ENCODE data around the gene DXO. TPM values are rescaled to one million over a fixed set of nuclear protein-coding genes. Genes with fewer than 3 reads are reported as not detected.

The DXO gene
- total and polyA plus RNA-seq, 2 of the 13 experiments (the other 11 are each of a cell fraction or from before 2014, with no cell fraction given): 18.6 to 26.2 TPM

- no peak for TF ChIP-seq ZNF672 (CRISPR knock-in tag; IDR thresholded peaks at IDR 0.05)
- TF ChIP-seq ZNF512B (CRISPR knock-in tag; IDR thresholded peaks at IDR 0.05; ENCODE audit: borderline replicate concordance): no peak
- peak in 1 of 2 experiments; percentile 51; a peak in 1 of 4 replicates for TF ChIP-seq ATF4 (CRISPR knock-in tag; IDR thresholded peaks at IDR 0.05)
- TF ChIP-seq, protein P1, sequence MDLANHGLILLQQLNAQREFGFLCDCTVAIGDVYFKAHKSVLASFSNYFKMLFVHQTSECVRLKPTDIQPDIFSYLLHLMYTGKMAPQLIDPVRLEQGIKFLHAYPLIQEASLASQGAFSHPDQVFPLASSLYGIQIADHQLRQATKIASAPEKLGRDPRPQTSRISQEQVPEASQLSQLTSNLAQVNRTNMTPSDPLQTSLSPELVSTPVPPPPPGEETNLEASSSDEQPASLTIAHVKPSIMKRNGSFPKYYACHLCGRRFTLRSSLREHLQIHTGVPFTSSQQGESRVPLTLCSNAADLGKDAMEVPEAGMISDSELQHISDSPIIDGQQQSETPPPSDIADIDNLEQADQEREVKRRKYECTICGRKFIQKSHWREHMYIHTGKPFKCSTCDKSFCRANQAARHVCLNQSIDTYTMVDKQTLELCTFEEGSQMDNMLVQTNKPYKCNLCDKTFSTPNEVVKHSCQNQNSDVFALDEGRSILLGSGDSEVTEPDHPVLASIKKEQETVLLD (CRISPR knock-in tag; IDR thresholded peaks at IDR 0.05; ENCODE audit: low read depth): peak; percentile 90
- TF ChIP-seq, protein P2, sequence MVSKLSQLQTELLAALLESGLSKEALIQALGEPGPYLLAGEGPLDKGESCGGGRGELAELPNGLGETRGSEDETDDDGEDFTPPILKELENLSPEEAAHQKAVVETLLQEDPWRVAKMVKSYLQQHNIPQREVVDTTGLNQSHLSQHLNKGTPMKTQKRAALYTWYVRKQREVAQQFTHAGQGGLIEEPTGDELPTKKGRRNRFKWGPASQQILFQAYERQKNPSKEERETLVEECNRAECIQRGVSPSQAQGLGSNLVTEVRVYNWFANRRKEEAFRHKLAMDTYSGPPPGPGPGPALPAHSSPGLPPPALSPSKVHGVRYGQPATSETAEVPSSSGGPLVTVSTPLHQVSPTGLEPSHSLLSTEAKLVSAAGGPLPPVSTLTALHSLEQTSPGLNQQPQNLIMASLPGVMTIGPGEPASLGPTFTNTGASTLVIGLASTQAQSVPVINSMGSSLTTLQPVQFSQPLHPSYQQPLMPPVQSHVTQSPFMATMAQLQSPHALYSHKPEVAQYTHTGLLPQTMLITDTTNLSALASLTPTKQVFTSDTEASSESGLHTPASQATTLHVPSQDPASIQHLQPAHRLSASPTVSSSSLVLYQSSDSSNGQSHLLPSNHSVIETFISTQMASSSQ (IDR thresholded peaks at IDR 0.05; ENCODE audit: low read depth): no peak
- TF ChIP-seq, protein P2 (CRISPR knock-in tag; IDR thresholded peaks at IDR 0.05; ENCODE audit: borderline replicate concordance): peak; percentile 74; the same call in 1 of the 2 replicates
- peak; percentile 95 for TF ChIP-seq ZHX1 (CRISPR knock-in tag; IDR thresholded peaks at IDR 0.05; ENCODE audit: low read depth)
- TF ChIP-seq PRMT3 (CRISPR knock-in tag; IDR thresholded peaks at IDR 0.05; ENCODE audit: borderline replicate concordance, low read depth): no peak; the same call in 1 of the 2 replicates
- TF ChIP-seq MTA1 (CRISPR knock-in tag; IDR thresholded peaks at IDR 0.05; ENCODE audit: borderline replicate concordance): peak; percentile 31; the same call in 1 of the 2 replicates
- TF ChIP-seq SP1 (IDR thresholded peaks at IDR 0.05): peak; percentile 75
- peak; percentile 100 for TF ChIP-seq SP1 (CRISPR knock-in tag; IDR thresholded peaks at IDR 0.05)
- peak; percentile 100 for TF ChIP-seq SAP130 (CRISPR knock-in tag; IDR thresholded peaks at IDR 0.05; ENCODE audit: low read depth)
- TF ChIP-seq ZNF12 (CRISPR knock-in tag; IDR thresholded peaks at IDR 0.05): 0 out of 2 replicates have a peak, but pooled peaks have one; percentile 6
These were observed 12.9 kb downstream of the DXO start, which contains the start of the genes NELFE and SKIC2 (continued) for GRCh38 chr6:31958741-31959739.

All from HepG2 (cell line).